Stomach (tissue), 9 donors: ENCODE measurements around the gene CCNQ. TPM values are rescaled to one million over a fixed set of nuclear protein-coding genes. Genes with fewer than 3 reads are reported as not detected.

Experiments
- DNase-seq, 2 donors: peaks; one replicate each; pipeline versions ENCODE4 v3.0.0 to v3.0.0-alpha.2; 2013 to 2019
- H3K27ac ChIP-seq, 5 donors: fragments of 200-600 bp in 4 of 5; sonication (generic) in 4 of 5; one replicate each; pipeline ENCODE4 v1.5.1; 2013 to 2019; ENCODE audit warnings: mild to moderate bottlenecking in 1 of 5, moderate library complexity in 1 of 5
- H3K27me3 ChIP-seq, 3 donors: fragments of 200-600 bp; sonication (generic); one replicate each; pipeline ENCODE4 v1.5.1; 2017 to 2019; ENCODE audit warnings: mixed run types in 1 of 3
- H3K36me3 ChIP-seq, 4 donors: fragments of 200-600 bp; sonication (generic); 1 replicate in 3 of 4; 2 replicates in 1 of 4; pipeline ENCODE4 v1.5.1; 2016 to 2019
- H3K4me1 ChIP-seq, 4 donors: fragments of 200-600 bp; sonication (generic); one replicate each; pipeline ENCODE4 v1.5.1; 2016 to 2019
- H3K4me3 ChIP-seq, 4 donors: fragments of 200-600 bp; sonication (generic) in 3 of 4; one replicate each; pipeline ENCODE4 v1.5.1; 2016 to 2019; ENCODE audit warnings: mild to moderate bottlenecking in 1 of 4
- H3K9me3 ChIP-seq, 4 donors: fragments of 200-600 bp; sonication (generic); one replicate each; pipeline ENCODE4 v1.5.1; 2016 to 2019
- CTCF ChIP-seq, 7 experiments: fragments of 450-650 bp in 4 of 7; fragments of 200-600 bp in 3 of 7; sonication (generic) in 3 of 7; IDR thresholded peaks; one replicate each; pipeline ENCODE4 v1.5.1; 2016 to 2019; ENCODE audit warnings: antibody characterized with exemption in 7 of 7, control low read depth in 2 of 7, mild to moderate bottlenecking in 1 of 7
- EP300 ChIP-seq: sonication (generic); formaldehyde crosslinking; IDR thresholded peaks from one replicate; pipeline ENCODE4 v1.6.1; 2017; ENCODE audit warnings: antibody characterized with exemption
- POLR2A ChIP-seq, 4 donors: fragments of 450-650 bp; IDR thresholded peaks; one replicate each; pipeline ENCODE4 v1.6.1; 2016; ENCODE audit warnings: antibody characterized with exemption in 4 of 4, control low read depth in 2 of 4, mild to moderate bottlenecking in 1 of 4, moderate library complexity in 1 of 4
- POLR2AphosphoS5 ChIP-seq, 3 donors: sonication (generic); formaldehyde crosslinking; IDR thresholded peaks; one replicate each; pipeline ENCODE4 v1.6.1; 2016; ENCODE audit warnings: antibody characterized with exemption in 3 of 3
- WGBS, 5 donors: extraction: QIAGEN DNeasy Blood & Tissue Kit in 3 of 5; methylation state at CpG; one replicate each; pipeline versions ENCODE4 v1.1.5 to v1.1.7; 2013 to 2018; 5-methylcytosine and 5-hydroxymethylcytosine counted together
- intact Hi-C: fragments of 100-400 bp; cut with DNase I; formaldehyde crosslinking; loops from one replicate; pipeline ENCODE4 v1.15.1; 2023; ENCODE audit warnings: low total_unique reads
- polyA plus RNA-seq, 3 donors: library from polyadenylated mRNA; stranded (reverse); fragments of 200-250 nt; gene quantifications; one replicate each; pipeline ENCODE4 v1.2.3, GENCODE V29; 2013
- total RNA-seq, 5 donors: library from RNA; depleted of rRNA; stranded (reverse); fragments of >200 nt; gene quantifications; one replicate each; pipeline versions ENCODE4 v1.1.0 to v1.2.3, GENCODE V29; 2014 to 2016
- donor health status: healthy with polysubstance abuse.
- donor health status: Bipolar disorder and iron deficiency.
- donor health status: healthy.

Gene CCNQ
- total and polyA plus RNA-seq, 8 donors: 0.58 to 55.4 (median 26.2) TPM; not detected in 1

DNA sequence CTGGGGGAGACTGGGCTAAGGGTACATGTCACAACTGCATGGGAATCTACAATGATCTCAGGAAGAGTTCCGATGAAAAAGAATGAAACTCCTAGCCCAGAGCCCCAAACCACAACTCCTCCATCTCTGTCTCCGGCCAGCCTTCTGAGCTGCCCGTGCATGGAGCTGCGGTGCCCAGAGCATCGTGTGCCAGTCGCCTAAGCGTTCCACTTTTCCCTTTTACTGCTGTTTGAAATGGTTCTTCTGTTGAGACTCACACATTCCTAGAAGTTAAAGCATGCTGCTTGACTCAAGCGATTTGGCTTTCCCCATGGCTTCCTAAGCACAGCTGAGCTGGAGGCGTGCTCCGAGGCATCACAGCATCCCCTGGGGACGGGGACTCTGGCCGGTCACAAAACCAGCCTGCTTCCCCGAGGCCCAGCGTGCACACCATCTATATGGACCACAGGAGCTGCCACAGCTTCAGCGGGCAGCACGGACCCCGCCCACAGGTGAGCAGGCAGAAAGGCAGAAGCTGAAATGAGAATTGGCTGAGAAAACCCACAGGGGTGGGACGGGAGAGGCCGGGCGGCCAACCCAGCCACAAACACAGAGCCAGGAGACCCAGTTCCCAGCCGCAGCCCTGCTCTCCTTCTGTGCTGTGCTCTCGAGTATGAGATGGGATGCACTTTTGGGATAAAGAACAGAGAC is 5.0 kb downstream of the CCNQ start:
- H3K4me3 ChIP-seq: no peak overlapping the region
- H3K27ac ChIP-seq: no peak overlapping the region
- intact Hi-C loops: no loop called here
- WGBS, 5 donors: 76 to 91% (median 84%) methylated on average over 5 to 22 of the region's 22 CpGs
- DNase-seq: no peak
- no peak for TF ChIP-seq EP300
- no peak for TF ChIP-seq POLR2A (IDR thresholded peaks at IDR 0.05)
- TF ChIP-seq CTCF (IDR thresholded peaks at IDR 0.05): no peak
- TF ChIP-seq POLR2AphosphoS5 (IDR thresholded peaks at IDR 0.05): no peak
- peaks cover 0 to 16% (median 4%) of the 10 kb centered on the region in 4 donors for H3K9me3 ChIP-seq
- peaks cover 0 to 15% (median 8%) of the 10 kb centered on the region in 4 donors for H3K4me1 ChIP-seq
- H3K27me3 ChIP-seq: no peaks in the 10 kb centered on the region
- H3K36me3 ChIP-seq: peaks cover 6 to 71% (median 61%) of the 10 kb centered on the region in 4 donors

GRCh38 chrX:153592966-153593688 is 5.8 kb downstream of the CCNQ start:
- Histone ChIP-seq H3K4me1 (peaks cover 0 to 13% (median 7%) of the 10 kb centered on the region in 4 donors), H3K4me3 (no peak overlapping the region), H3K36me3 (peaks cover 6 to 79% (median 69%) of the 10 kb centered on the region in 4 donors), H3K27me3 (no peaks in the 10 kb centered on the region), H3K27ac (no peak overlapping the region), H3K9me3 (peaks cover 0 to 9% (median under 1%) of the 10 kb centered on the region in 4 donors)
- no peak for DNase-seq
- intact Hi-C loops: no loop called here
- WGBS, 5 donors: 81 to 96% (median 90%) methylated on average over 10 to 12 of the region's 12 CpGs
- TF ChIP-seq CTCF (IDR thresholded peaks at IDR 0.05) (no peak), POLR2AphosphoS5 (IDR thresholded peaks at IDR 0.05) (no peak), POLR2A (IDR thresholded peaks at IDR 0.05) (no peak), EP300 (no peak)

- TF ChIP-seq CTCF (IDR thresholded peaks at IDR 0.05) (no peak), POLR2AphosphoS5 (IDR thresholded peaks at IDR 0.05) (no peak), EP300 (no peak), POLR2A (IDR thresholded peaks at IDR 0.05) (no peak)
- Histone ChIP-seq H3K27me3 (no peaks in the 10 kb centered on the region), H3K36me3 (peaks cover 6 to 88% (median 78%) of the 10 kb centered on the region in 4 donors)
Measured at GRCh38 chrX:153592091-153592833, 6.7 kb downstream of the CCNQ start.

More at GRCh38 chrX:153592091-153592833, 6.7 kb downstream of the CCNQ start:
- Histone ChIP-seq H3K9me3 (peaks cover 0 to 3% (median 0%) of the 10 kb centered on the region in 4 donors), H3K4me1 (peaks cover 0 to 5% (median under 1%) of the 10 kb centered on the region in 4 donors), H3K27ac (no peak overlapping the region), H3K4me3 (no peak overlapping the region)
- no peak for DNase-seq
- WGBS, 5 donors: 90 to 97% (median 92%) methylated on average over 13 to 30 of the region's 30 CpGs
- intact Hi-C loops: no loop called here
